GM12872 (cell line): Measurements from ENCODE around the gene PPP3R1.

Experiments
- CTCF ChIP-seq: IDR thresholded peaks from 3 replicates; pipeline ENCODE4 v1.5.1; 2011; ENCODE audit warnings: low read depth, mild to moderate bottlenecking, low read length, moderate library complexity; ENCODE audit not compliant: insufficient read depth

The PPP3R1 gene

GRCh38 chr2:68258851-68259250 lies 6.5 kb upstream of the PPP3R1 start:
- TF ChIP-seq CTCF, result no peak

GRCh38 chr2:68256093-68256450 lies 3.7 kb upstream of the PPP3R1 start:
- no peak for TF ChIP-seq CTCF

- TF ChIP-seq CTCF, result no peak
These were observed 1.1 kb upstream of the PPP3R1 start for GRCh38 chr2:68253219-68254068.

GRCh38 chr2:68251855-68252399 lies 405 bp downstream of the PPP3R1 start:
- TF ChIP-seq CTCF, result no peak

GRCh38 chr2:68251187-68251854 lies 1.0 kb downstream of the PPP3R1 start:
- peak; percentile 78 for TF ChIP-seq CTCF

GRCh38 chr2:68250652-68251186 lies 1.6 kb downstream of the PPP3R1 start:
- TF ChIP-seq CTCF, result no peak; the same call in 2 of the 3 replicates

- TF ChIP-seq CTCF, result no peak
These were observed 2.1 kb downstream of the PPP3R1 start for GRCh38 chr2:68250196-68250595.
